Liver (tissue), 9 donors: ENCODE results near the gene SEC24D. TPM values are rescaled to one million over a fixed set of nuclear protein-coding genes. Genes with fewer than 3 reads are reported as not detected.

Experiments used
- DNase-seq: peaks from one replicate; pipeline ENCODE4 v3.0.0-alpha.2; 2017; ENCODE audit warnings: low spot score
- H3K27ac ChIP-seq, 2 donors: one replicate each; pipeline ENCODE4 v1.7.0; 2013; ENCODE audit warnings: inconsistent platforms in 2 of 2, low read length in 2 of 2, control low read depth in 1 of 2, low read depth in 1 of 2, mild to moderate bottlenecking in 1 of 2
- H3K27me3 ChIP-seq, 4 donors: one replicate each; pipeline versions ENCODE4 v1.6.1 to v1.7.0; 2013; ENCODE audit warnings: low read length in 3 of 4, inconsistent platforms in 1 of 4, mild to moderate bottlenecking in 1 of 4, moderate library complexity in 1 of 4; ENCODE audit not compliant: control insufficient read depth in 4 of 4, insufficient read depth in 4 of 4
- H3K36me3 ChIP-seq, 4 donors: one replicate each; pipeline versions ENCODE4 v1.6.1 to v1.7.0; 2013; ENCODE audit warnings: low read length in 3 of 4, mild to moderate bottlenecking in 3 of 4, low read depth in 1 of 4, moderate library complexity in 1 of 4; ENCODE audit not compliant: control insufficient read depth in 4 of 4, insufficient read depth in 3 of 4
- H3K4me1 ChIP-seq, 4 donors: one replicate each; pipeline versions ENCODE4 v1.6.1 to v1.7.0; 2013; ENCODE audit warnings: low read length in 3 of 4, mild to moderate bottlenecking in 3 of 4, moderate library complexity in 1 of 4; ENCODE audit not compliant: control insufficient read depth in 4 of 4, insufficient read depth in 4 of 4
- H3K4me3 ChIP-seq, 3 donors: one replicate each; pipeline versions ENCODE4 v1.6.1 to v1.7.0; 2013; ENCODE audit warnings: low read length in 3 of 3, control low read depth in 1 of 3, low read depth in 1 of 3, mild to moderate bottlenecking in 1 of 3
- H3K9ac ChIP-seq, 2 donors: one replicate each; pipeline ENCODE4 v1.7.0; 2013; ENCODE audit warnings: low read length in 2 of 2, mild to moderate bottlenecking in 2 of 2, moderate library complexity in 2 of 2, control low read depth in 1 of 2, low read depth in 1 of 2
- H3K9me3 ChIP-seq, 4 donors: one replicate each; pipeline versions ENCODE4 v1.6.1 to v1.7.0; 2013; ENCODE audit warnings: low read length in 3 of 4; ENCODE audit not compliant: control insufficient read depth in 4 of 4
- ATF3 ChIP-seq: IDR thresholded peaks from 2 replicates; pipeline ENCODE4 v1.6.1; 2016; ENCODE audit warnings: antibody characterized with exemption
- EGR1 ChIP-seq, 2 donors: IDR thresholded peaks; 2 replicates each; pipeline ENCODE4 v1.6.1; 2016 to 2018; ENCODE audit warnings: antibody characterized with exemption in 2 of 2, low read depth in 2 of 2
- FOXA1 ChIP-seq: IDR thresholded peaks from 2 replicates; pipeline ENCODE4 v1.6.1; 2016; ENCODE audit warnings: antibody characterized with exemption
- FOXA2 ChIP-seq: IDR thresholded peaks from 2 replicates; pipeline ENCODE4 v1.6.1; 2016; ENCODE audit warnings: antibody characterized with exemption
- GABPA ChIP-seq, 2 donors: IDR thresholded peaks in 1 of 2; conservative IDR thresholded peaks in 1 of 2; 2 replicates each; pipeline ENCODE4 v1.6.1; 2016; ENCODE audit warnings: antibody characterized with exemption in 2 of 2, mild to moderate bottlenecking in 1 of 2, moderate library complexity in 1 of 2
- HNF4A ChIP-seq, 2 donors: conservative IDR thresholded peaks; 2 replicates each; pipeline ENCODE4 v1.6.1; 2016; ENCODE audit warnings: antibody characterized with exemption in 2 of 2, mild to moderate bottlenecking in 2 of 2
- HNF4G ChIP-seq: IDR thresholded peaks from 2 replicates; pipeline ENCODE4 v1.6.1; 2016; ENCODE audit warnings: antibody characterized with exemption
- JUND ChIP-seq, 2 donors: IDR thresholded peaks; 2 replicates each; pipeline ENCODE4 v1.6.1; 2016; ENCODE audit warnings: antibody characterized with exemption in 2 of 2
- RAD21 ChIP-seq, 2 donors: IDR thresholded peaks; 2 replicates each; pipeline ENCODE4 v1.6.1; 2016; ENCODE audit warnings: antibody characterized with exemption in 2 of 2, mild to moderate bottlenecking in 2 of 2
- RXRA ChIP-seq, 2 donors: IDR thresholded peaks; 2 replicates each; pipeline ENCODE4 v1.6.1; 2017 to 2018; ENCODE audit warnings: antibody characterized with exemption in 2 of 2, mild to moderate bottlenecking in 1 of 2
- SP1 ChIP-seq: IDR thresholded peaks from 2 replicates; pipeline ENCODE4 v1.6.1; 2018; ENCODE audit warnings: antibody characterized with exemption, mild to moderate bottlenecking
- ZBTB33 ChIP-seq: IDR thresholded peaks from 2 replicates; pipeline ENCODE4 v1.6.1; 2016; ENCODE audit warnings: antibody characterized with exemption
- WGBS: extraction: QIAGEN DNeasy Blood & Tissue Kit; methylation state at CpG from one replicate; pipeline ENCODE4 v1.1.7; 2013; 5-methylcytosine and 5-hydroxymethylcytosine counted together
- polyA plus RNA-seq, 2 donors: library from polyadenylated mRNA; stranded (reverse) in 1 of 2; unstranded in 1 of 2; fragments of 200-250 nt in 1 of 2; fragments of >200 nt in 1 of 2; fragmentation: Nextera tagmentation in 1 of 2; extraction: Ambion mirVana in 1 of 2; gene quantifications; one replicate each; pipeline versions ENCODE4 v1.2.1 to v1.2.3, GENCODE V29; 2013 to 2015
- total RNA-seq, 2 donors: library from RNA; depleted of rRNA; stranded (reverse); fragments of >200 nt; gene quantifications; one replicate each; pipeline ENCODE4 v1.2.3, GENCODE V29; 2014
- TF ChIP-seq, protein P1 (sequence below): IDR thresholded peaks from 2 replicates; pipeline ENCODE4 v1.6.1; 2016; ENCODE audit warnings: antibody characterized with exemption, mild to moderate bottlenecking
- donor health status: healthy.
- donor health status: healthy.
- donor health status: healthy.
- donor health status: healthy.
- donor health status: healthy.

SEC24D gene
- total and polyA plus RNA-seq, 4 donors = 16.0 to 80.8 (median 33.7) TPM

DNA sequence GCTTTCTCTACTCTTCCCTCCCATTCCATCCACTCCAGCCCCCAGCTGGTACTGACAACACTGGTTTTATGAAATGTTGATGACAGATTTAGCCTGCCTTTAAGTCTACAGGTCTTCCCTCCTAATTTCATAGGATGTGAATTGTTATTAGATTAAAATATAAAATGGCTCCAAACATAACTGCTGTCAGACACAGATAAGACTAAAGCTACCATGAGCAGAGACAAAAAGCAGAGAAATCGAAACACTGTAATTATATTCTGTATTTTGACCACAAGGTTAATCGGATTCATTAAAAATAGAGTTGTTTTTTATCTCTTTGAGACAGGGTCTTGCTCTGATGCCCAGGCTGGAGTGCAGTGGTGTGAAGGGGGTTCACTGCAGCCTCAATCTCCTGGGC is 28.3 kb downstream of the SEC24D start:
- H3K9me3 ChIP-seq = no peaks in the 10 kb centered on the region
- peaks cover 0 to 4% (median 3%) of the 10 kb centered on the region in 4 donors for H3K4me1 ChIP-seq
- no peak overlapping the region for H3K4me3 ChIP-seq
- peaks cover 10 to 65% (median 42%) of the 10 kb centered on the region in 4 donors for H3K36me3 ChIP-seq
- no peak overlapping the region for H3K27ac ChIP-seq
- 91% methylated on average over 2 of the region's 2 CpGs for WGBS
- no peak for TF ChIP-seq RAD21 (IDR thresholded peaks at IDR 0.05)
- no peak for TF ChIP-seq ZBTB33
- TF ChIP-seq, protein P1, sequence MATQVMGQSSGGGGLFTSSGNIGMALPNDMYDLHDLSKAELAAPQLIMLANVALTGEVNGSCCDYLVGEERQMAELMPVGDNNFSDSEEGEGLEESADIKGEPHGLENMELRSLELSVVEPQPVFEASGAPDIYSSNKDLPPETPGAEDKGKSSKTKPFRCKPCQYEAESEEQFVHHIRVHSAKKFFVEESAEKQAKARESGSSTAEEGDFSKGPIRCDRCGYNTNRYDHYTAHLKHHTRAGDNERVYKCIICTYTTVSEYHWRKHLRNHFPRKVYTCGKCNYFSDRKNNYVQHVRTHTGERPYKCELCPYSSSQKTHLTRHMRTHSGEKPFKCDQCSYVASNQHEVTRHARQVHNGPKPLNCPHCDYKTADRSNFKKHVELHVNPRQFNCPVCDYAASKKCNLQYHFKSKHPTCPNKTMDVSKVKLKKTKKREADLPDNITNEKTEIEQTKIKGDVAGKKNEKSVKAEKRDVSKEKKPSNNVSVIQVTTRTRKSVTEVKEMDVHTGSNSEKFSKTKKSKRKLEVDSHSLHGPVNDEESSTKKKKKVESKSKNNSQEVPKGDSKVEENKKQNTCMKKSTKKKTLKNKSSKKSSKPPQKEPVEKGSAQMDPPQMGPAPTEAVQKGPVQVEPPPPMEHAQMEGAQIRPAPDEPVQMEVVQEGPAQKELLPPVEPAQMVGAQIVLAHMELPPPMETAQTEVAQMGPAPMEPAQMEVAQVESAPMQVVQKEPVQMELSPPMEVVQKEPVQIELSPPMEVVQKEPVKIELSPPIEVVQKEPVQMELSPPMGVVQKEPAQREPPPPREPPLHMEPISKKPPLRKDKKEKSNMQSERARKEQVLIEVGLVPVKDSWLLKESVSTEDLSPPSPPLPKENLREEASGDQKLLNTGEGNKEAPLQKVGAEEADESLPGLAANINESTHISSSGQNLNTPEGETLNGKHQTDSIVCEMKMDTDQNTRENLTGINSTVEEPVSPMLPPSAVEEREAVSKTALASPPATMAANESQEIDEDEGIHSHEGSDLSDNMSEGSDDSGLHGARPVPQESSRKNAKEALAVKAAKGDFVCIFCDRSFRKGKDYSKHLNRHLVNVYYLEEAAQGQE = no peak
- no peak for TF ChIP-seq GABPA (IDR thresholded peaks at IDR 0.05 in 1 of 2, conservative IDR thresholded peaks at IDR 0.05 in 1 of 2)
- no peak for TF ChIP-seq RXRA (IDR thresholded peaks at IDR 0.05)
- TF ChIP-seq FOXA2 = no peak
- no peak for TF ChIP-seq JUND (IDR thresholded peaks at IDR 0.05)
- no peak for TF ChIP-seq SP1
- no peak for TF ChIP-seq FOXA1
- TF ChIP-seq HNF4A (conservative IDR thresholded peaks at IDR 0.05) = no peak
- TF ChIP-seq HNF4G = no peak
- TF ChIP-seq EGR1 (IDR thresholded peaks at IDR 0.05; ENCODE audit: low read depth in 2 of 2) = no peak
- H3K27me3 ChIP-seq = no peaks in the 10 kb centered on the region
- H3K9ac ChIP-seq = no peak overlapping the region
- DNase-seq = no peak

DNA sequence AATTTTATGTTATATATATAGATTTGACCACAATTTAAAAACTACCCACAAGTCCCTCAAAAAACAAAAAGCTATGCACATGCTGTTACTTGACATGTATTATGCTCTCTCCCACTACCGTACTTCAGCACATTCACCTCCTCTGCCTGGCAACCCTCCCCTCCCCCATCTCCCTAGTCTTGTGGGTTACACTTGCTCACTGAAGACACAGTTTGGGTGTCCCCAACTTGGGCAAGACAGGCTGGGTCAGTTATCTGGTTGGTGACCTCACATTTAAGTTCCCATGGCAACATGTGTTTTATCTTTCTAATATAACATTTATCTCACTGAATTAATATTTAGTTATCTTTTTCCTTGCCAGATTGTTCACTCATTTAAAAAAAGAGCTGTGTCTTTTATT is 32.7 kb downstream of the SEC24D start:
- no peak overlapping the region for H3K27ac ChIP-seq
- peaks cover 19 to 65% (median 46%) of the 10 kb centered on the region in 4 donors for H3K36me3 ChIP-seq
- H3K4me3 ChIP-seq = no peak overlapping the region
- no peak for TF ChIP-seq JUND (IDR thresholded peaks at IDR 0.05)
- TF ChIP-seq HNF4G = no peak
- no peaks in the 10 kb centered on the region for H3K9me3 ChIP-seq
- no peak for DNase-seq
- peaks cover 0 to 10% (median 4%) of the 10 kb centered on the region in 4 donors for H3K4me1 ChIP-seq
- no peak overlapping the region for H3K9ac ChIP-seq
- H3K27me3 ChIP-seq = no peaks in the 10 kb centered on the region
- WGBS = 82% methylated on average over 1 of the region's 1 CpG

DNA sequence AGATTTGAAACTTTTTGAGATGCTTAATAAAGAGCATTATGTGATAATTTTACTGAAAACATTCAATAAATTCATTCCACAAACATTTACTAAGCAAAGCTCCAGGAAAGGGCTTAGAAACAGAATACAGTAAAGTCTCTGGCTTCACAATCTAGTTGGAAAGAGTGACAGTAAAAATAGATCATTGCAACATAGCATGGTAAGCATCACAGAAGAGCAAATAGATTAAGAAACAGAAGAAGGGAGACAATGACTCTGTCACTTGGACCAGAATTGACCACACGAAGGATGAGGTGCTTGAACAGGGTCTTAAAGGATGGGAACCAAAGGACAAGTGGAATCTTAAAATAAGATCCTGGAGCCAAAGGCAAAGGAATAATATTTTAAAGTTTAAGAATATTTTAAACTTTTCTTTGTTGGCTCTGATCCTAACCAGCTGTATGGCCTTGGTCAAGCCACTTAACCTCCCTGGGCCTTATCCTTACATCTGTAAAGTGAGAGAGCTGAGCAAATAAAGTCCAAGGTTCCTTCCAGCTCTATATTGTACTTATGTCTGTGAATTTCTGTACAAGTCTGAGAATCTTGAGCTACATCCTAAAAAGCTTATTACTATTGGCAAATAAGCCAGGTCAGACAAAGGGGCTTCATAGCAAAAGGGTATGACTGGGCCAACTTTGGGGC is 33.9 kb downstream of the SEC24D start:
- DNase-seq = no peak
- Histone ChIP-seq H3K4me3 (no peak overlapping the region), H3K36me3 (peaks cover 19 to 63% (median 51%) of the 10 kb centered on the region in 4 donors), H3K9ac (no peak overlapping the region), H3K27me3 (no peaks in the 10 kb centered on the region), H3K9me3 (no peaks in the 10 kb centered on the region), H3K27ac (peak overlapping the region; percentile 33 to 49), H3K4me1 (peaks cover 0 to 10% (median 4%) of the 10 kb centered on the region in 4 donors)
- TF ChIP-seq JUND (IDR thresholded peaks at IDR 0.05) (peak; percentile 63 to 74), ATF3 (peak; percentile 9), RAD21 (IDR thresholded peaks at IDR 0.05) (peak; percentile 11 to 50), HNF4A (conservative IDR thresholded peaks at IDR 0.05) (peak; percentile 39 to 40)
- TF ChIP-seq, protein P1 = no peak
- 39% methylated on average over 1 of the region's 1 CpG for WGBS
